Measurements from ENCODE around the gene RXRB. TPM values are rescaled to one million over a fixed set of nuclear protein-coding genes. Genes with fewer than 3 reads are reported as not detected.

The RXRB gene
- total RNA-seq, 2 experiments from 2014 or later: 33.5 to 34.5 TPM

GRCh38 chr6:33164665-33165373, 35.6 kb downstream of the RXRB start:
- no peak for DNase-seq
- H3K4me1 Mint-ChIP-seq (ENCODE audit: low read depth): peaks cover 20% of the 10 kb centered on the region
- H3K4me3 Mint-ChIP-seq: no peak overlapping the region
- ATAC-seq: no peak
- no peak overlapping the region for H3K27ac Mint-ChIP-seq
- no peaks in the 10 kb centered on the region for H3K27me3 Mint-ChIP-seq (ENCODE audit: low read depth)
- H3K36me3 Mint-ChIP-seq (ENCODE audit: low read depth): no peaks in the 10 kb centered on the region
- ChIA-PET POLR2A (interaction anchor here (1.3 kb wide), 1 partner anchor 193 kb away, joined by 4 read pairs; no protein-coding TSS in a partner anchor), CTCF (interaction anchor here (8.4 kb wide), 1 partner anchor 83 kb away, joined by 105 read pairs; no protein-coding TSS in a partner anchor)
- no peaks in the 10 kb centered on the region for H3K9me3 Mint-ChIP-seq (ENCODE audit: insufficient read depth)

- no peak for DNase-seq
- Mint-ChIP-seq H3K27me3 (ENCODE audit: low read depth) (no peaks in the 10 kb centered on the region), H3K9me3 (ENCODE audit: insufficient read depth) (no peaks in the 10 kb centered on the region), H3K36me3 (ENCODE audit: low read depth) (no peaks in the 10 kb centered on the region), H3K4me3 (no peak overlapping the region), H3K27ac (no peak overlapping the region), H3K4me1 (ENCODE audit: low read depth) (peaks cover 20% of the 10 kb centered on the region)
- ChIA-PET CTCF (interaction anchor here (1.1 to 8.4 kb wide), 2 partner anchors 39 to 83 kb away, joined by 3 to 105 read pairs; no protein-coding TSS in a partner anchor), POLR2A (interaction anchor here (0.8 to 1.3 kb wide), 2 partner anchors 43 to 192 kb away, joined by 4 read pairs; no protein-coding TSS in a partner anchor)
- ATAC-seq: no peak
Observed at GRCh38 chr6:33164176-33164575, 36.3 kb downstream of the RXRB start.

- no peak overlapping the region for H3K4me3 Mint-ChIP-seq
- CTCF ChIA-PET: interaction anchor here (1.1 to 8.4 kb wide), 2 partner anchors 38 to 84 kb away, joined by 3 to 105 read pairs; no protein-coding TSS in a partner anchor
- DNase-seq (no peak), ATAC-seq (no peak)
- peaks cover 3% of the 10 kb centered on the region for H3K27me3 Mint-ChIP-seq (ENCODE audit: low read depth)
- H3K4me1 Mint-ChIP-seq (ENCODE audit: low read depth): peaks cover 20% of the 10 kb centered on the region
- no peak overlapping the region for H3K27ac Mint-ChIP-seq
- POLR2A ChIA-PET: interaction anchor here (0.8 kb wide), 1 partner anchor 44 kb away, joined by 4 read pairs; no protein-coding TSS in a partner anchor
- no peaks in the 10 kb centered on the region for H3K9me3 Mint-ChIP-seq (ENCODE audit: insufficient read depth)
- no peaks in the 10 kb centered on the region for H3K36me3 Mint-ChIP-seq (ENCODE audit: low read depth)
Observed at GRCh38 chr6:33163540-33163939, 36.9 kb downstream of the RXRB start.

GRCh38 chr6:33161354-33162331, 38.8 kb downstream of the RXRB start:
- Mint-ChIP-seq H3K4me1 (ENCODE audit: low read depth) (peaks cover 20% of the 10 kb centered on the region), H3K27me3 (ENCODE audit: low read depth) (peaks cover 3% of the 10 kb centered on the region), H3K4me3 (peak overlapping the region; percentile 80), H3K27ac (peak overlapping the region; percentile 89), H3K36me3 (ENCODE audit: low read depth) (no peaks in the 10 kb centered on the region), H3K9me3 (ENCODE audit: insufficient read depth) (no peaks in the 10 kb centered on the region)
- ATAC-seq: peak; percentile 98
- peak; percentile 87 for DNase-seq
- CTCF ChIA-PET: interaction anchor here (1.0 to 8.4 kb wide), 21 partner anchors 10 to 143 kb away, joined by 3 to 105 read pairs (median 4); partner anchors contain the start of genes B3GALT4, RXRB, SLC39A7 and VPS52
- POLR2A ChIA-PET: interaction anchor here (0.6 to 1.1 kb wide), 2 partner anchors 138 to 148 kb away, joined by 3 read pairs; no protein-coding TSS in a partner anchor

GRCh38 chr6:33160728-33161344, 39.6 kb downstream of the RXRB start:
- peak overlapping the region; percentile 80 for H3K4me3 Mint-ChIP-seq
- no peaks in the 10 kb centered on the region for H3K36me3 Mint-ChIP-seq (ENCODE audit: low read depth)
- no peaks in the 10 kb centered on the region for H3K9me3 Mint-ChIP-seq (ENCODE audit: insufficient read depth)
- ChIA-PET POLR2A (interaction anchor here (1.1 kb wide), 1 partner anchor 139 kb away, joined by 3 read pairs; no protein-coding TSS in a partner anchor), CTCF (interaction anchor here (1.0 to 8.4 kb wide), 19 partner anchors 9 to 142 kb away, joined by 3 to 105 read pairs (median 5); partner anchors contain the start of genes B3GALT4, RXRB and SLC39A7)
- peaks cover 20% of the 10 kb centered on the region for H3K4me1 Mint-ChIP-seq (ENCODE audit: low read depth)
- H3K27ac Mint-ChIP-seq: peak overlapping the region; percentile 89
- DNase-seq (no peak), ATAC-seq (peak; percentile 14)
- peaks cover 3% of the 10 kb centered on the region for H3K27me3 Mint-ChIP-seq (ENCODE audit: low read depth)

GRCh38 chr6:33160096-33160495, 40.4 kb downstream of the RXRB start:
- Mint-ChIP-seq H3K9me3 (ENCODE audit: insufficient read depth) (no peaks in the 10 kb centered on the region), H3K36me3 (ENCODE audit: low read depth) (no peaks in the 10 kb centered on the region), H3K4me3 (no peak overlapping the region), H3K4me1 (ENCODE audit: low read depth) (peaks cover 20% of the 10 kb centered on the region), H3K27me3 (ENCODE audit: low read depth) (peaks cover 3% of the 10 kb centered on the region), H3K27ac (no peak overlapping the region)
- ChIA-PET CTCF (interaction anchor here (1.1 to 8.4 kb wide), 10 partner anchors 13 to 110 kb away, joined by 4 to 105 read pairs (median 8); partner anchors contain the start of genes RXRB and SLC39A7), POLR2A (no interaction called here)
- DNase-seq (no peak), ATAC-seq (no peak)

- POLR2A ChIA-PET: no interaction called here
- Mint-ChIP-seq H3K27me3 (ENCODE audit: low read depth) (peaks cover 7% of the 10 kb centered on the region), H3K36me3 (ENCODE audit: low read depth) (peaks cover 2% of the 10 kb centered on the region), H3K4me3 (no peak overlapping the region), H3K27ac (no peak overlapping the region), H3K4me1 (ENCODE audit: low read depth) (peaks cover 16% of the 10 kb centered on the region), H3K9me3 (ENCODE audit: insufficient read depth) (peaks cover 7% of the 10 kb centered on the region)
- no peak for ATAC-seq
- CTCF ChIA-PET: interaction anchor here (0.7 to 8.4 kb wide), 6 partner anchors 9 to 91 kb away, joined by 3 to 105 read pairs (median 4); no protein-coding TSS in a partner anchor
- DNase-seq: no peak
Observed at GRCh38 chr6:33156964-33157363, 43.5 kb downstream of the RXRB start.

- ChIA-PET POLR2A (no interaction called here), CTCF (interaction anchor here (1.0 to 8.4 kb wide), 4 partner anchors 30 to 91 kb away, joined by 3 to 105 read pairs (median 4); no protein-coding TSS in a partner anchor)
- ATAC-seq: no peak
- Mint-ChIP-seq H3K4me1 (ENCODE audit: low read depth) (peaks cover 12% of the 10 kb centered on the region), H3K27me3 (ENCODE audit: low read depth) (peaks cover 7% of the 10 kb centered on the region), H3K27ac (no peak overlapping the region), H3K9me3 (ENCODE audit: insufficient read depth) (peaks cover 10% of the 10 kb centered on the region), H3K36me3 (ENCODE audit: low read depth) (peaks cover 2% of the 10 kb centered on the region), H3K4me3 (no peak overlapping the region)
- DNase-seq: no peak
Observed at GRCh38 chr6:33156561-33156960, 43.9 kb downstream of the RXRB start.

GRCh38 chr6:33154349-33154748, 46.1 kb downstream of the RXRB start:
- Mint-ChIP-seq H3K27ac (no peak overlapping the region), H3K9me3 (ENCODE audit: insufficient read depth) (peaks cover 10% of the 10 kb centered on the region), H3K36me3 (ENCODE audit: low read depth) (peaks cover 2% of the 10 kb centered on the region), H3K27me3 (ENCODE audit: low read depth) (peaks cover 16% of the 10 kb centered on the region), H3K4me3 (no peak overlapping the region), H3K4me1 (ENCODE audit: low read depth) (no peaks in the 10 kb centered on the region)
- DNase-seq: no peak
- ATAC-seq: no peak
- ChIA-PET CTCF (interaction anchor here (0.8 to 2.9 kb wide), 7 partner anchors 27 to 94 kb away, joined by 3 to 13 read pairs (median 3); no protein-coding TSS in a partner anchor), POLR2A (no interaction called here)

- CTCF ChIA-PET: interaction anchor here (1.1 to 6.5 kb wide), 5 partner anchors 26 to 140 kb away, joined by 3 to 86 read pairs (median 4); partner anchors contain the start of genes RPS18 and VPS52
- peaks cover 10% of the 10 kb centered on the region for H3K9me3 Mint-ChIP-seq (ENCODE audit: insufficient read depth)
- peaks cover 2% of the 10 kb centered on the region for H3K36me3 Mint-ChIP-seq (ENCODE audit: low read depth)
- H3K4me1 Mint-ChIP-seq (ENCODE audit: low read depth): no peaks in the 10 kb centered on the region
- no peak for ATAC-seq
- peaks cover 20% of the 10 kb centered on the region for H3K27me3 Mint-ChIP-seq (ENCODE audit: low read depth)
- POLR2A ChIA-PET: no interaction called here
- no peak overlapping the region for H3K4me3 Mint-ChIP-seq
- H3K27ac Mint-ChIP-seq: no peak overlapping the region
- no peak for DNase-seq
Observed at GRCh38 chr6:33151050-33151449, 49.4 kb downstream of the RXRB start.
